ENCODE data around the gene PCDH9.

- no peak for TF ChIP-seq CTCF (conservative IDR thresholded peaks at IDR 0.05; ENCODE audit: low read depth, low read length)
- TF ChIP-seq SMC3 (IDR thresholded peaks at IDR 0.05; ENCODE audit: low read depth, low read length), result no peak
- TF ChIP-seq RAD21 (IDR thresholded peaks at IDR 0.05; ENCODE audit: low read length), result no peak
- TF ChIP-seq POLR2A (IDR thresholded peaks at IDR 0.05; ENCODE audit: low read depth, low read length), result no peak
These were observed 86.5 kb downstream of the PCDH9 start for GRCh38 chr13:67143544-67144115.

All from IMR-90 (cell line).